ENCODE results near the gene HGS. TPM values are rescaled to one million over a fixed set of nuclear protein-coding genes. Genes with fewer than 3 reads are reported as not detected.
A peak's percentile ranks its signal among the peaks of the same experiment; 100 is the strongest.

Gene HGS
- total and polyA plus RNA-seq, 2 of the 13 experiments (the other 11 are each of a cell fraction or from before 2014, with no cell fraction given), result 73.3 to 78.1 TPM

GRCh38 chr17:81702934-81703746 lies 19.3 kb downstream of the HGS start, which contains the start of gene MRPL12 (continued):
- TF ChIP-seq JDP2 (CRISPR knock-in tag; IDR thresholded peaks at IDR 0.05; ENCODE audit: borderline replicate concordance) (peak; percentile 43; the same call in 1 of the 2 replicates), SMARCC2 (IDR thresholded peaks at IDR 0.05) (no peak), ZBTB7B (CRISPR knock-in tag; IDR thresholded peaks at IDR 0.05) (peak; percentile 78), STAG1 (CRISPR knock-in tag; IDR thresholded peaks at IDR 0.05) (peak; percentile 9; the same call in 1 of the 2 replicates), ZNF431 (CRISPR knock-in tag; IDR thresholded peaks at IDR 0.05; ENCODE audit: borderline replicate concordance, low read depth) (peak; percentile 84), POGZ (CRISPR knock-in tag; IDR thresholded peaks at IDR 0.05) (peak; percentile 93), HMGXB3 (CRISPR knock-in tag; IDR thresholded peaks at IDR 0.05; ENCODE audit: borderline replicate concordance) (0 out of 2 replicates have a peak, but pooled peaks have one; percentile 49), ZNF235 (CRISPR knock-in tag; IDR thresholded peaks at IDR 0.05; ENCODE audit: borderline replicate concordance) (peak; percentile 48; the same call in 1 of the 2 replicates), ZNF484 (CRISPR knock-in tag; IDR thresholded peaks at IDR 0.05; ENCODE audit: borderline replicate concordance, low read depth) (no peak), GATA4 (IDR thresholded peaks at IDR 0.05; ENCODE audit: borderline replicate concordance, low read depth) (peak; percentile 62; the same call in 1 of the 2 replicates), RFXAP (CRISPR knock-in tag; IDR thresholded peaks at IDR 0.05; ENCODE audit: borderline replicate concordance) (peak; percentile 95), ATF7-NPFF (CRISPR knock-in tag; IDR thresholded peaks at IDR 0.05; ENCODE audit: low read depth) (no peak; the same call in none of the 2 replicates), TBX2 (CRISPR knock-in tag; IDR thresholded peaks at IDR 0.05; ENCODE audit: borderline replicate concordance) (peak; percentile 94), HNF1A (IDR thresholded peaks at IDR 0.05; ENCODE audit: low read depth) (no peak), HNF1A (CRISPR knock-in tag; IDR thresholded peaks at IDR 0.05; ENCODE audit: borderline replicate concordance) (peak; percentile 88), ZNF281 (CRISPR knock-in tag; IDR thresholded peaks at IDR 0.05; ENCODE audit: borderline replicate concordance) (peak; percentile 66; the same call in 1 of the 2 replicates)
